ENCODE measurements around the gene CREB3L1.

- TF ChIP-seq CTCF (IDR thresholded peaks at IDR 0.05): no peak
- no peak for TF ChIP-seq EZH2phosphoT487 (IDR thresholded peaks at IDR 0.05)
Observed at GRCh38 chr11:46335890-46336562, 58.6 kb downstream of the CREB3L1 start.
